ENCODE measurements around the gene TRMT13. TPM values are rescaled to one million over a fixed set of nuclear protein-coding genes. Genes with fewer than 3 reads are reported as not detected.

The TRMT13 gene
- total RNA-seq, 2 donors from 2014 or later: 19.2 to 21.0 TPM

DNA sequence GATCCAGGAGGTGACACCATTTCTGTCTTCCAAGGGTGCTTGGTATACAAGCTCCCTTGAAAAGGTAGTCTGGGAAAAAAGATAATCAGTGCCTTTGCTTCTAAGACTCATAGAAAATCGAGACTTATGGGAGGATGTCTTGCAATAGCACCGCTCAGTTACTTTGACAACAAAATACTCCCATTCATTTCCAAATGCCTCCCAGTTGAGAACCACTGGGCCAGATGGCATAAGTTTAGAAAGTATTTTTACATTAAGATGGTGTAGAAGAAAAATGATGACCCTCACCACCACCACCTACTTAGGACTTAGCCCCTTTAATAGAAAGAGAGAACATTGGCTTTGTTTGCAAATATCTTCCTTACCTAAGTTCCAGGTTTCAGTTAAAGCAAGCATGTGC lies 4.6 kb downstream of the TRMT13 start:
- ATAC-seq (no peak), DNase-seq (ENCODE audit: low spot score) (no peak)
- H3K4me3 Mint-ChIP-seq: no peak overlapping the region
- peaks cover 25% of the 10 kb centered on the region for H3K36me3 Mint-ChIP-seq
- H3K27ac Mint-ChIP-seq: no peak overlapping the region
- no peaks in the 10 kb centered on the region for H3K27me3 Mint-ChIP-seq
- no peaks in the 10 kb centered on the region for H3K9me3 Mint-ChIP-seq
- H3K4me1 Mint-ChIP-seq (ENCODE audit: low read depth in 2 of 2): peaks cover 15 to 19% of the 10 kb centered on the region in 2 donors

GRCh38 chr1:100141192-100141591 lies 8.2 kb downstream of the TRMT13 start:
- H3K36me3 Mint-ChIP-seq: peaks cover 39% of the 10 kb centered on the region
- no peaks in the 10 kb centered on the region for H3K27me3 Mint-ChIP-seq
- peaks cover 0 to 4% of the 10 kb centered on the region in 2 donors for H3K4me1 Mint-ChIP-seq (ENCODE audit: low read depth in 2 of 2)
- H3K27ac Mint-ChIP-seq: no peak overlapping the region
- ATAC-seq: no peak
- DNase-seq (ENCODE audit: low spot score): no peak
- H3K4me3 Mint-ChIP-seq: no peak overlapping the region
- no peaks in the 10 kb centered on the region for H3K9me3 Mint-ChIP-seq

GRCh38 chr1:100142343-100142742 lies 9.4 kb downstream of the TRMT13 start:
- DNase-seq (ENCODE audit: low spot score) (no peak), ATAC-seq (no peak)
- Mint-ChIP-seq H3K4me1 (ENCODE audit: low read depth in 2 of 2) (peaks cover 0 to 4% of the 10 kb centered on the region in 2 donors), H3K27ac (no peak overlapping the region), H3K27me3 (no peaks in the 10 kb centered on the region), H3K9me3 (no peaks in the 10 kb centered on the region), H3K4me3 (no peak overlapping the region), H3K36me3 (peaks cover 39% of the 10 kb centered on the region)

DNA sequence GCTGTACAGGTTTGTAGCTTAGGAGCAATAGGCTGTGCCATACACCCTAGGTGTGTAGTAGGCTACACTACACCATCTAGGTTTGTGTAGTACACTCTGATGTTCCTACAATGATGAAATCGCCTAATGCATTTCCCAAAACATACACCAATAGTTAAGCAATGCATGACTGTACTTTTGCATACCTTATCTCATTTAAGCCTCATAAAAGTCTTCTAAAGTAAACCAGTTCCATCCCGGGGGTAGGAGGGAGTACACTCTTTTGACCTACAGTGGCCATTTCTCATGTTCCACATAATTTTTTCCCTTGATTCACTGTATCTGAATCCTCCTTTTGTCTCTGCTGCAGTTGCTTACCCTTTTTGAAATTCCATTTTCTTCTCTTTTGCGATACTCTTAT lies 12.2 kb downstream of the TRMT13 start:
- Mint-ChIP-seq H3K27me3 (no peaks in the 10 kb centered on the region), H3K4me1 (ENCODE audit: low read depth in 2 of 2) (peaks cover 0 to 2% of the 10 kb centered on the region in 2 donors), H3K36me3 (peaks cover 33% of the 10 kb centered on the region), H3K27ac (no peak overlapping the region), H3K4me3 (no peak overlapping the region), H3K9me3 (no peaks in the 10 kb centered on the region)
- no peak for DNase-seq (ENCODE audit: low spot score)
- no peak for ATAC-seq

DNA sequence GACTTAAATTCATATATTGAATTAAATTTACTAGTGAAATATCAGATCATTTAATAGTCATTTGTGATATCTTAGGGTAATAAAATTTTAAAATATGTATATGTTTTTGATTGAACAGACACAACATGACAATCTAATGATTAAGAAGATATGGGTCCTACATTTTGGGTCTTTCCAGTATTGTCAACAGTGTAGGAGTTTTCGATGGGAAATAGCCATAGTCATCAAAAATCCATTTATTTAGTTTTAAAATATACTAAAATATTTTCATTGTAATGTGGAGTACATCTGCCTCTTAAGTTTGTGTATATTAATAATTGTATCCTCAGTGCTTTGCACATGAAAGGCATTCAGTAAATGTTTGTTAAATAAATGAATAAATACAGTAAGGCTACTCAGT lies 14.0 kb downstream of the TRMT13 start:
- Mint-ChIP-seq H3K4me3 (no peak overlapping the region), H3K4me1 (ENCODE audit: low read depth in 2 of 2) (peaks cover under 1 to 3% of the 10 kb centered on the region in 2 donors), H3K27me3 (no peaks in the 10 kb centered on the region), H3K36me3 (peaks cover 32% of the 10 kb centered on the region), H3K9me3 (no peaks in the 10 kb centered on the region), H3K27ac (no peak overlapping the region)
- ATAC-seq (no peak), DNase-seq (ENCODE audit: low spot score) (no peak)

DNA sequence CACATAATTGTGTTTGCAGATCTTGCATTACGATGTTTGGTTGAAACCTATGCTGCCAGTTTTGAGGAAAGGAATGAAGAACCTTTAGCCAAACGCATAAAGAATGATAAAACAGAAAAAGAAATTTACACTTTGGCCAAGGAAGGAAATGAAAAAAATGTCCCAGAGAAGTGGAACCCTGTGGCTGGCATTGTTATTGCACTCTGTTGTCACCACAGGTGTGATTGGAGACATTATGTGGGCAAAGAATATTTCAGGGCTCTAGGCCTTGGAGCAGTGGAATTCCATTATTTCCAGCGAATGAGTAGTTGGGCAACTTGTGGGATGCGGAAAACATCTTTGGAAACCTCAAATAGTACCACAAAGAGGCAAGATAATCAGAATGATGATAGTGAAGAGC lies 14.9 kb downstream of the TRMT13 start:
- ATAC-seq: no peak
- Mint-ChIP-seq H3K9me3 (no peaks in the 10 kb centered on the region), H3K36me3 (peaks cover 24% of the 10 kb centered on the region)

DNA sequence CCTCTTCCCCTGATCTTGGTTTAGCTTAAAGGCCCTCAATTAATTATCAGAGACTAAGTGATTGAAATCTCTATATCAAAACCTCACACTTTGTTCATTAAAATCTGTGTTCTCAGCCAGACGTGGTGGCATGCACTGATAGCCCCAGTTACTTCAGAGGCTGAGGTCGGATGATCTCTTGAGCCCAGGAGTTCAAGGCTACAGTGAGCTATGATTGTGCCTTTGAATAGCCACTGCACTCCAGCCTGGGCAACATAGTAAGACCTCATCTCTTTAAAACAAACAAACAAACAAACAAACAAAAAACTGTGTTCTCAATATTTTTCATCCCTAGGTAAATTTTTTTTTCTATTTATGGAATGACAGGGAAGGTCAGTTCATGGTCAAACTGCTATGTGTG lies 18.7 kb downstream of the TRMT13 start:
- Mint-ChIP-seq H3K27me3 (no peaks in the 10 kb centered on the region), H3K9me3 (no peaks in the 10 kb centered on the region), H3K27ac (peak overlapping the region in 1 of 2 donors; percentile 14), H3K36me3 (peaks cover 12% of the 10 kb centered on the region), H3K4me3 (no peak overlapping the region), H3K4me1 (ENCODE audit: low read depth in 2 of 2) (peaks cover 6% of the 10 kb centered on the region in 2 donors)
- ATAC-seq (no peak), DNase-seq (ENCODE audit: low spot score) (no peak)

More for the DNA sequence above, 14.9 kb downstream of the TRMT13 start:
- Mint-ChIP-seq H3K4me3 (no peak overlapping the region), H3K27me3 (no peaks in the 10 kb centered on the region), H3K4me1 (ENCODE audit: low read depth in 2 of 2) (peaks cover 6 to 8% of the 10 kb centered on the region in 2 donors), H3K27ac (no peak overlapping the region)
- no peak for DNase-seq (ENCODE audit: low spot score)

DNA sequence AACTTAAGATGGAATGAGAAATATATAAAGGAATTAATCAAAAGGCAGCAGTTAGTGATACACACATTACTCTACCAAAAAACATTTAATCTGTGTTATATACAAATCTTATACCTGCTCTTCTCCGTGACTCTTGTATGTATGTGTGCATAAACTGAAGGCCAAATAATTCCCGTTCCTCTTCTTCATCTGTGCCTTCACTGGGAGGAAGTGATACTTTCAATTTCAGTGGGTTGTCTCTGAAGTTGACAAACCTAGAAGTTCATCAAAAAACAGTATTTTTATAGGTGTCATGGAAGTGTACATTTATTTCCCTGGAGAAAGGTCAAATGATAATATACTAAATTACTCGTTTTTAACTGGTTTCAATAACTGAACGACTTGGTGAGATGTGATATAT lies 19.3 kb downstream of the TRMT13 start:
- Mint-ChIP-seq H3K36me3 (peaks cover 12% of the 10 kb centered on the region), H3K27me3 (no peaks in the 10 kb centered on the region), H3K4me1 (ENCODE audit: low read depth in 2 of 2) (peaks cover 6% of the 10 kb centered on the region in 2 donors), H3K9me3 (no peaks in the 10 kb centered on the region), H3K4me3 (no peak overlapping the region), H3K27ac (peak overlapping the region in 1 of 2 donors; percentile 14)
- DNase-seq (ENCODE audit: low spot score) (no peak), ATAC-seq (no peak)

DNA sequence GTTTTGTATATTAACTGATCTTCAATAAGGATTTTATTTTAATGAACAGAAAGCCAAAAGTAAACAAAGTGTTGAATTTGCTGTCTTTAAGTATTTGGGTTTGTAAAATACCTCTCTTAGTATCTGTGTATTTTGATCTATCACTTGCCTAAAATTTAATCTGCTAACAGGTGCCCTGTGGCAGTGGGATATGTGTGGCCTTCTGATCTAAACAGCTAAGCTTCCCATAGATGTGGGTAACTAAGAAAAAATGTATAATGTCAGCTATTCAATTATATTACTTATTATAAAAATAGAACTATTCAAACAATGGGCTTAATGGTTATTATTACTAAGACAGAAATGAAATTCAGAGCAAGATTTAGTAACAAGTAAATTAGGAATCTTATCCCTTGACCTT lies 29.9 kb downstream of the TRMT13 start:
- H3K27me3 Mint-ChIP-seq: no peaks in the 10 kb centered on the region
- H3K36me3 Mint-ChIP-seq: no peaks in the 10 kb centered on the region
- ATAC-seq: no peak
- DNase-seq (ENCODE audit: low spot score): no peak
- no peaks in the 10 kb centered on the region for H3K9me3 Mint-ChIP-seq
- no peak overlapping the region for H3K4me3 Mint-ChIP-seq
- no peak overlapping the region for H3K27ac Mint-ChIP-seq
- no peaks in the 10 kb centered on the region for H3K4me1 Mint-ChIP-seq (ENCODE audit: low read depth in 2 of 2)

GRCh38 chr1:100164216-100164615 lies 31.3 kb downstream of the TRMT13 start:
- Mint-ChIP-seq H3K27ac (no peak overlapping the region), H3K4me1 (ENCODE audit: low read depth in 2 of 2) (no peaks in the 10 kb centered on the region), H3K9me3 (no peaks in the 10 kb centered on the region), H3K36me3 (no peaks in the 10 kb centered on the region), H3K4me3 (no peak overlapping the region), H3K27me3 (peaks cover 0 to 2% of the 10 kb centered on the region in 2 donors)
- DNase-seq (ENCODE audit: low spot score) (no peak), ATAC-seq (no peak)

DNA sequence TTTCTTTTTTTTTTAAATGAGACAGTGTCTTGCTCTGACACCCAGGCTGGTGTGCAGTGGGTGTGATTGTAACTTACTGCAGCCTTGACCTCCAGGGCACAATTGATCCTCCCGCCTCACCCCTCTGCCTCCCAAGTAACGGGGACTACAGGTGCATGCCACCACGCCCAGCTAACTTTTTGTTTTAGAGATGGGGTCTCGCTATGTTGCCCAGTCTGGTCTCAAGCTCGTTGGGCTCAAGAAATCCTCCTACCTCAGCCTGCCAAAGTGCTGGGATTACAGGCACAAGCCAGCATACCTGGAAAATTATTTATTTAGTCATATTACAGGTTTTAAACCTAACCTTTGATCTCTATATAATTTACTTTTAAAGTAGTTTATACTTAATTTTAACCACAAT lies 31.7 kb downstream of the TRMT13 start:
- H3K4me1 Mint-ChIP-seq (ENCODE audit: low read depth in 2 of 2): no peaks in the 10 kb centered on the region

GRCh38 chr1:100168051-100168450 lies 35.1 kb downstream of the TRMT13 start:
- ATAC-seq: no peak
- DNase-seq (ENCODE audit: low spot score): no peak
- H3K36me3 Mint-ChIP-seq: no peaks in the 10 kb centered on the region
- no peak overlapping the region for H3K4me3 Mint-ChIP-seq
- no peak overlapping the region for H3K27ac Mint-ChIP-seq
- H3K4me1 Mint-ChIP-seq (ENCODE audit: low read depth in 2 of 2): no peaks in the 10 kb centered on the region
- peaks cover 0 to 2% of the 10 kb centered on the region in 2 donors for H3K27me3 Mint-ChIP-seq
- no peaks in the 10 kb centered on the region for H3K9me3 Mint-ChIP-seq

More for the DNA sequence above, 31.7 kb downstream of the TRMT13 start:
- DNase-seq (ENCODE audit: low spot score) (no peak), ATAC-seq (no peak)
- peaks cover 0 to 2% of the 10 kb centered on the region in 2 donors for H3K27me3 Mint-ChIP-seq
- H3K27ac Mint-ChIP-seq: no peak overlapping the region
- H3K4me3 Mint-ChIP-seq: no peak overlapping the region
- no peaks in the 10 kb centered on the region for H3K36me3 Mint-ChIP-seq
- no peaks in the 10 kb centered on the region for H3K9me3 Mint-ChIP-seq

DNA sequence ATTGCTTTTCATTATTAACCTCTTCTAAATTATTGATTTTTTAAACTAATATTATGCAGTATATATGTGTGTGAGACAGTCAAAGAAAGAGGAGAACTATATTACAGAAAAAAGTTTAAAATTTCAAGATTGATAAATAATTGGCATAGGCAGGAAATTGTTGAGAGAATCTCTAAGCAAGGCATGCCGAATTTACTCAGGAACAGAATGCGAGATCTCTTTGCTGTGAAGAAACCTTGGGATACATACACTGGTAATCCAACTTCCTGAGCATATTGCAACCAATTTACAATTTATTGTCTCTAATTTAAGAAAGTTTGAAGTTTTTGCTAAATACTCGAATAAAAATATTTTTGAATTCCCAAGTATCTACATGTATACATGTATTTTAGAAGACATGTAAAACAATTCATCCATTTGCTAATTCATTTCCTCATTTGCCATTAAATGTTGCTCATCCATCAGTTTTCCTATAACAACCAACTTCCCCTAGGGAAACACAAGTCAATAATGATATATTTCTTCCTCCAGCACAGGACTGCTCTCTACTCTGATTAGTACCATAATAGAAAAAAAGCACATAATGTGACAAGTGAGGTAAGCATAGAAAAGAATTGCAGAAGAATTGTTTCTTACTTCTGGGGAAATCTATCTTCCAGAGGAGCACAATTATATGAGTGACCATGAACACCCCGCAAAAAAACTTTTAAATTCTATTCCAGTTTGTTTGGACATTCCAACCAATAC lies 44.5 kb downstream of the TRMT13 start:
- Mint-ChIP-seq H3K27ac (no peak overlapping the region), H3K36me3 (no peaks in the 10 kb centered on the region), H3K27me3 (no peaks in the 10 kb centered on the region), H3K4me1 (ENCODE audit: low read depth in 2 of 2) (no peaks in the 10 kb centered on the region), H3K9me3 (no peaks in the 10 kb centered on the region), H3K4me3 (no peak overlapping the region)
- no peak for ATAC-seq
- DNase-seq (ENCODE audit: low spot score): no peak

- DNase-seq (ENCODE audit: low spot score): no peak
- Mint-ChIP-seq H3K27ac (no peak within 1 kb of the TSS), H3K36me3 (no peaks in the 10 kb centered on the region), H3K9me3 (no peaks in the 10 kb centered on the region), H3K27me3 (no peaks in the 10 kb centered on the region), H3K4me1 (ENCODE audit: low read depth in 2 of 2) (no peaks in the 10 kb centered on the region), H3K4me3 (no peak within 1 kb of the TSS)
- ATAC-seq: no peak
Measured at GRCh38 chr1:100178091-100178490, 45.1 kb downstream of the TRMT13 start, which contains the start of gene LRRC39. Gene LRRC39 (minus strand): TSS chr1:100178256. CDS start chr1:100168516, 9,740 bp downstream.

DNA sequence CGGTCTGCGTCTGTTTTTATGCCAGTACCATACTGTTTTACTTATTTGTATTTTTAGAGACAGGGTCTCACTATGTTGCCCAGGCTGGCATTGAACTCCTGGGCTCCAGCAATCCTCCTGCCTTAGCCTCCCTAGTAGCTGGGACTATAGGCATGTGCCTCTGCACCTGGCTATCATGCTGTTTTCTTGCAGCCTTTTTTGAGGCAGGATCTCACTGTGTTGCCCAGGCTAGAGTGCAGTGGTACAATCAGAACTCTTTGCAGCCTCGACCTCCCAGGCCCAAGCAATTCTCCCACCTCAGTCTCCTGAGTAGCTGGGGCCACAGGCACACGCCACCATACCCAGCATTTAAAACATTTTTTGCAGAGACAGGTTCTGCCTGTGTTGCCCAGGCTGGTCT lies 50.4 kb downstream of the TRMT13 start:
- ATAC-seq: no peak
- no peak overlapping the region for H3K4me3 Mint-ChIP-seq
- H3K4me1 Mint-ChIP-seq (ENCODE audit: low read depth in 2 of 2): no peaks in the 10 kb centered on the region
- H3K36me3 Mint-ChIP-seq: no peaks in the 10 kb centered on the region
- no peaks in the 10 kb centered on the region for H3K9me3 Mint-ChIP-seq
- H3K27me3 Mint-ChIP-seq: no peaks in the 10 kb centered on the region
- DNase-seq (ENCODE audit: low spot score): no peak
- H3K27ac Mint-ChIP-seq: no peak overlapping the region
